HEK293 (cell line): ENCODE data around the gene GYG1.

Source experiments
- CTCF ChIA-PET: fragments of 350-600 bp; formaldehyde crosslinking; extraction: SDS; loops from one replicate; lab custom pipeline; 2021; ENCODE audit warnings: antibody characterized with exemption; lab: Yijun Ruan, JAX
- POLR2A ChIA-PET: fragments of 300-600 bp; formaldehyde crosslinking; extraction: SDS; loops from one replicate; lab custom pipeline; 2020; ENCODE audit warnings: antibody characterized with exemption, inconsistent platforms; lab: Yijun Ruan, JAX
- H3K27ac ChIP-seq: fragments of 200-500 bp; sonication (Bioruptor generic); 2 replicates; pipeline ENCODE4 v1.5.1; 2014; ENCODE audit warnings: low read depth, low read length, control low read depth, inconsistent platforms; ENCODE audit errors: extremely low read depth
- H3K36me3 ChIP-seq, 2 experiments: fragments of 200-500 bp in 1 of 2; sonication (Bioruptor generic) in 1 of 2; 1 replicate in 1 of 2; 2 replicates in 1 of 2; pipeline ENCODE4 v1.5.1; 2014 to 2017; ENCODE audit warnings: inconsistent platforms in 2 of 2, low read length in 2 of 2; ENCODE audit not compliant: control insufficient read depth in 2 of 2, insufficient read depth in 1 of 2
- H3K4me1 ChIP-seq: fragments of 200-500 bp; sonication (Bioruptor generic); 2 replicates; pipeline ENCODE4 v1.5.1; 2014; ENCODE audit warnings: mild to moderate bottlenecking, low read length, inconsistent platforms; ENCODE audit not compliant: control insufficient read depth, insufficient read depth
- H3K4me3 ChIP-seq: 2 replicates; pipeline ENCODE4 v1.5.1; 2011; ENCODE audit warnings: low read depth, mild to moderate bottlenecking, control low read depth, low read length, moderate library complexity
- H3K9me3 ChIP-seq: fragments of 200-500 bp; sonication (Bioruptor generic); 2 replicates; pipeline ENCODE4 v1.5.1; 2014; ENCODE audit warnings: low read depth, low read length, inconsistent platforms; ENCODE audit not compliant: control insufficient read depth, insufficient read depth
- BCL11A ChIP-seq: fragments of 450-650 bp; formaldehyde crosslinking; IDR thresholded peaks from 2 replicates; pipeline ENCODE4 v1.5.1; 2016; ENCODE audit warnings: low read depth, missing biosample characterization, missing genetic modification characterization
- KLF7 ChIP-seq: fragments of 450-650 bp; formaldehyde crosslinking; IDR thresholded peaks from 2 replicates; pipeline ENCODE4 v1.5.1; 2016; ENCODE audit warnings: missing biosample characterization, missing genetic modification characterization, borderline replicate concordance
- ZFP69B ChIP-seq: fragments of 450-650 bp; formaldehyde crosslinking; IDR thresholded peaks from 2 replicates; pipeline ENCODE4 v1.5.1; 2016; ENCODE audit warnings: missing biosample characterization, missing genetic modification characterization
- ZNF132 ChIP-seq: fragments of 450-650 bp; formaldehyde crosslinking; IDR thresholded peaks from 2 replicates; pipeline ENCODE4 v1.5.1; 2017; ENCODE audit warnings: missing biosample characterization, missing genetic modification characterization, borderline replicate concordance
- ZNF16 ChIP-seq: fragments of 450-650 bp; formaldehyde crosslinking; IDR thresholded peaks from 2 replicates; pipeline ENCODE4 v1.5.1; 2016; ENCODE audit warnings: low read depth, missing biosample characterization, missing genetic modification characterization
- ZNF184 ChIP-seq: fragments of 450-650 bp; IDR thresholded peaks from 2 replicates; pipeline ENCODE4 v1.5.1; 2018; ENCODE audit warnings: missing biosample characterization, mild to moderate bottlenecking, missing genetic modification characterization
- ZNF214 ChIP-seq: fragments of 450-650 bp; formaldehyde crosslinking; IDR thresholded peaks from 2 replicates; pipeline ENCODE4 v1.5.1; 2017; ENCODE audit warnings: missing biosample characterization, mild to moderate bottlenecking, missing genetic modification characterization, borderline replicate concordance
- ZNF366 ChIP-seq: fragments of 450-650 bp; formaldehyde crosslinking; conservative IDR thresholded peaks from 2 replicates; pipeline ENCODE4 v1.5.1; 2016; ENCODE audit warnings: missing biosample characterization, missing genetic modification characterization
- ZNF37A ChIP-seq: fragments of 450-650 bp; IDR thresholded peaks from 2 replicates; pipeline ENCODE4 v1.5.1; 2018; ENCODE audit warnings: missing biosample characterization, missing genetic modification characterization
- ZNF391 ChIP-seq: fragments of 450-650 bp; formaldehyde crosslinking; IDR thresholded peaks from 2 replicates; pipeline ENCODE4 v1.5.1; 2016; ENCODE audit warnings: low read depth, missing biosample characterization, missing genetic modification characterization, borderline replicate concordance
- ZNF423 ChIP-seq: fragments of 450-650 bp; formaldehyde crosslinking; IDR thresholded peaks from 2 replicates; pipeline ENCODE4 v1.5.1; 2016; ENCODE audit warnings: missing biosample characterization, missing genetic modification characterization
- ZNF544 ChIP-seq: fragments of 450-650 bp; formaldehyde crosslinking; IDR thresholded peaks from 2 replicates; pipeline ENCODE4 v1.5.0; 2017; ENCODE audit warnings: missing biosample characterization, missing genetic modification characterization
- ZNF626 ChIP-seq: fragments of 450-650 bp; sonication (Bioruptor Pico); formaldehyde crosslinking; IDR thresholded peaks from 2 replicates; pipeline ENCODE4 v1.5.1; 2018; ENCODE audit warnings: missing biosample characterization, missing genetic modification characterization, inconsistent platforms
- ZSCAN30 ChIP-seq: fragments of 450-650 bp; IDR thresholded peaks from 2 replicates; pipeline ENCODE4 v1.5.1; 2018; ENCODE audit warnings: missing biosample characterization, mild to moderate bottlenecking, missing genetic modification characterization, moderate library complexity
- TF ChIP-seq, protein P1 (sequence below): IDR thresholded peaks from 2 replicates; pipeline ENCODE4 v1.6.1; 2011; ENCODE audit warnings: mild to moderate bottlenecking, low read depth, low read length, borderline replicate concordance
- TF ChIP-seq, protein P2 (sequence below): fragments of 450-650 bp; formaldehyde crosslinking; IDR thresholded peaks from 2 replicates; pipeline ENCODE4 v1.5.1; 2017; ENCODE audit warnings: missing biosample characterization, missing genetic modification characterization

The GYG1 gene

GRCh38 chr3:149010966-149011365 lies 19.6 kb downstream of the GYG1 start:
- H3K9me3 ChIP-seq, result no peaks in the 10 kb centered on the region
- no peak overlapping the region for H3K27ac ChIP-seq
- no peaks in the 10 kb centered on the region for H3K4me1 ChIP-seq
- peaks cover 0 to 63% of the 10 kb centered on the region in 2 experiments; a peak in 1 of 3 replicates for H3K36me3 ChIP-seq
- no peak overlapping the region for H3K4me3 ChIP-seq
- POLR2A ChIA-PET, result no interaction called here
- TF ChIP-seq ZNF626 (tag by site-specific recombination), result no peak
- TF ChIP-seq ZNF544, result no peak
- TF ChIP-seq ZNF423 (tag by site-specific recombination), result no peak
- TF ChIP-seq ZNF366, result no peak
- TF ChIP-seq, protein P1, sequence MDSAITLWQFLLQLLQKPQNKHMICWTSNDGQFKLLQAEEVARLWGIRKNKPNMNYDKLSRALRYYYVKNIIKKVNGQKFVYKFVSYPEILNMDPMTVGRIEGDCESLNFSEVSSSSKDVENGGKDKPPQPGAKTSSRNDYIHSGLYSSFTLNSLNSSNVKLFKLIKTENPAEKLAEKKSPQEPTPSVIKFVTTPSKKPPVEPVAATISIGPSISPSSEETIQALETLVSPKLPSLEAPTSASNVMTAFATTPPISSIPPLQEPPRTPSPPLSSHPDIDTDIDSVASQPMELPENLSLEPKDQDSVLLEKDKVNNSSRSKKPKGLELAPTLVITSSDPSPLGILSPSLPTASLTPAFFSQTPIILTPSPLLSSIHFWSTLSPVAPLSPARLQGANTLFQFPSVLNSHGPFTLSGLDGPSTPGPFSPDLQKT, result no peak
- no peak for TF ChIP-seq ZNF16 (tag by site-specific recombination)
- TF ChIP-seq BCL11A (tag by site-specific recombination), result no peak
- TF ChIP-seq ZNF214, result no peak
- CTCF ChIA-PET, result no interaction called here

DNA sequence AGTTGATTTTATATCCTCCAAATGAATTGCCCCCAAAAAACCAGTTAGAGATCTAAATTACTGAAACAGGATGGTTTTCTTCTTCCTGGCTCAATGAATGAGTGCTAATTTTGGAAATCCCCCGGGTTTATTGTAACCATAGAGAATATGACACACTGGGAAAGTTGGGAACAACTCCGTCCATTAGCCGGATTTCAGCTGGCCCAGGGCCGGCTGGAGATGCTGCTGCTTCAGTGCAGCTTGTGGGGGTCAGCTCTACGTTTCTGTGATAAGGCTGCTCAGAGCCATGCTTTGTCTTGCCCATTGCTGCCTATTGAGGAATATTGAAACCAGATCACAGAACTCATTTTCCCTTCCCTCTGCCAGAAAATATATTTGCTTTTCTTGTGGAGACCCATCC lies 20.3 kb downstream of the GYG1 start:
- ChIA-PET CTCF (no interaction called here), POLR2A (no interaction called here)
- no peaks in the 10 kb centered on the region for H3K4me1 ChIP-seq
- peaks cover 0 to 69% of the 10 kb centered on the region in 2 experiments; a peak in 1 of 3 replicates for H3K36me3 ChIP-seq
- no peak overlapping the region for H3K27ac ChIP-seq
- no peak overlapping the region for H3K4me3 ChIP-seq
- TF ChIP-seq ZNF132 (tag by site-specific recombination), result no peak
- no peak for TF ChIP-seq KLF7 (tag by site-specific recombination)
- no peaks in the 10 kb centered on the region for H3K9me3 ChIP-seq

DNA sequence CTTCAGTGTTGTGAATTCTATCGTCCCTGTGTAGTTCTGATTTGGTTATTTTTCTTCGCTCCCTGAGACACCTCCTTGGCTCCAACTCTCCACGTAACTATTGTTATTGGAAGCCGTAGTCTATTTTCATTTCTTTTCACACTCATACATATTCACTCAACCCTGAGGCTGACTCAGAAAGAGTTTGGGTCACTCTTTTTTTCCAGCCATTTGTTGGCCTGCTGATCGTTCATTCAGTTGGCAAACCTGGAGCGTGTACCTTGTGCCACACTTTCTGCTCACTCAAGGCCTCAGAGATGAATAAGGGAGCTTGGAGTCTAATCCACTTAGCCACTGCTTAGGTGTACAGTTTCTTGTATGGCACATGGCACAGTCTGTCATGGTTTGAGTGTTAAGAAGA lies 22.4 kb downstream of the GYG1 start:
- no peak overlapping the region for H3K27ac ChIP-seq
- no peaks in the 10 kb centered on the region for H3K4me1 ChIP-seq
- H3K36me3 ChIP-seq, result peaks cover 0 to 63% of the 10 kb centered on the region in 2 experiments; a peak in 1 of 3 replicates
- CTCF ChIA-PET, result no interaction called here
- H3K9me3 ChIP-seq, result no peaks in the 10 kb centered on the region
- POLR2A ChIA-PET, result no interaction called here
- no peak overlapping the region for H3K4me3 ChIP-seq
- TF ChIP-seq, protein P2, sequence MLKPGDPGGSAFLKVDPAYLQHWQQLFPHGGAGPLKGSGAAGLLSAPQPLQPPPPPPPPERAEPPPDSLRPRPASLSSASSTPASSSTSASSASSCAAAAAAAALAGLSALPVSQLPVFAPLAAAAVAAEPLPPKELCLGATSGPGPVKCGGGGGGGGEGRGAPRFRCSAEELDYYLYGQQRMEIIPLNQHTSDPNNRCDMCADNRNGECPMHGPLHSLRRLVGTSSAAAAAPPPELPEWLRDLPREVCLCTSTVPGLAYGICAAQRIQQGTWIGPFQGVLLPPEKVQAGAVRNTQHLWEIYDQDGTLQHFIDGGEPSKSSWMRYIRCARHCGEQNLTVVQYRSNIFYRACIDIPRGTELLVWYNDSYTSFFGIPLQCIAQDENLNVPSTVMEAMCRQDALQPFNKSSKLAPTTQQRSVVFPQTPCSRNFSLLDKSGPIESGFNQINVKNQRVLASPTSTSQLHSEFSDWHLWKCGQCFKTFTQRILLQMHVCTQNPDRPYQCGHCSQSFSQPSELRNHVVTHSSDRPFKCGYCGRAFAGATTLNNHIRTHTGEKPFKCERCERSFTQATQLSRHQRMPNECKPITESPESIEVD (tag by site-specific recombination), result no peak
- TF ChIP-seq ZNF37A (tag by site-specific recombination) (no peak), ZNF184 (tag by site-specific recombination) (no peak), ZNF391 (tag by site-specific recombination) (no peak), ZSCAN30 (tag by site-specific recombination) (no peak), ZFP69B (no peak)
- TF ChIP-seq, protein P1, result no peak
